HG02840 (cell line): Measurements from ENCODE around the gene PARD3.
"Not testable (repeated sequence)": the region's sequence is repeated elsewhere in the genome, so short reads cannot be mapped to it uniquely, and the experiment has no call there.

ENCODE experiments used
- ATAC-seq: cut with Tn5 transposase; IDR thresholded peaks from one replicate; pipeline ENCODE4 v1.9.1; 2021; ENCODE audit warnings: mild to moderate bottlenecking, moderate library complexity, moderate number of reproducible peaks; ENCODE audit not compliant: unreplicated experiment, low FRiP score

Gene PARD3

DNA sequence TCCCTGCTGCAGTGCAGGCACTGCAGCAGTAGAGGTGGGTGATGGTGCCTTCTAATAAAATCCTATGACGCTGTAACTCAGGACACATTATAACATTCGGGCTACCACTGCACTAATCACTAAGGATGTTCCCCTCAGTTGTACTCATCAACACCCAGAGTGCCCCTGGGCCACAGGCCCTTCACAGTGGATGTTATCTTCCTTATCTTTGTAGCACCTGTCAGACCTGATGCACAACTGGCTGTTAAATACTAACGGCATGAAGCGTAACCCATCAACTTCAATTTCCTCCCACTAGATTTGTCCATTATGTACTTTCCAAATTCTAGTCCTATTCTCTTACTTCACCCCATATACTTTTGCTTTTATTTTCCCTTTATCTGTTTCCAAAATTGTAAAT lies 66.3 kb downstream of the PARD3 start:
- no peak for ATAC-seq

DNA sequence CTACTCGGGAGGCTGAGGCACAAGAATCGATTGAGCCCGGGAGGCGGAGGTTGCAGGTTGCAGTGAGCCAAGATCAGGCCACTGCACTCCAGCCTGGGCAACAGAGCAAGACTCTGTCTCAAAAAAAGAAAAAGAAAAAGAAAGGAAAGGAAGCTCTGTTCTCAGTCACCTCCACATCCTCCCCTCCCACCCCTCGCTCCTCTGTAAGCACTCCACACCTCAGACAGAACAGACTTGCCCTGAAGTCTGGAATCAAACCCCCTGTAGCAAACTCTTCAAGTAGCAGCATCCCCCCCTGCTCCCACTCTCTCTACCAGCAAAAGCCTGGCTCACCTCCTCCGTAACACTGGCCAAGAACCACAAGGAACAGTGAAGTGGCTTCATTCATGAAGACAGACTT lies 66.7 kb downstream of the PARD3 start:
- no peak for ATAC-seq

DNA sequence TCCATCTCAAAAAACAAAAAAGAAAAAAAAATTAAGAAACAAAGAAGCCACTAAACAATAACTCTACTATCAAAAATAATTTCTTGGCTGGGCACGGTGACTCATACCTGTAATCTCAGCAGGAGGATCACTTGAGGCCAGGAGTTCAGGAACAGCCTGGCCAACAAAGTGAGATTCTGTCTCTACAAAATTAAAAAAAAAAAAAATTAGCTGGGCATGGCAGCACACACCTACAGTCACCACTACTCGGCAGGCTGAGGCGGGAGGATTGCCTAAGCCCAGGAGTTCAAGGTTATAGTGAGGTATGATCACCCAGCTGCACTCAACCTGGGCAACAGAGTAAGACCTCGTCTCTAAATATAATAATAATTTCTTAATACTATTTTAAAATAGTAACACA lies 69.0 kb downstream of the PARD3 start:
- ATAC-seq, result no peak

DNA sequence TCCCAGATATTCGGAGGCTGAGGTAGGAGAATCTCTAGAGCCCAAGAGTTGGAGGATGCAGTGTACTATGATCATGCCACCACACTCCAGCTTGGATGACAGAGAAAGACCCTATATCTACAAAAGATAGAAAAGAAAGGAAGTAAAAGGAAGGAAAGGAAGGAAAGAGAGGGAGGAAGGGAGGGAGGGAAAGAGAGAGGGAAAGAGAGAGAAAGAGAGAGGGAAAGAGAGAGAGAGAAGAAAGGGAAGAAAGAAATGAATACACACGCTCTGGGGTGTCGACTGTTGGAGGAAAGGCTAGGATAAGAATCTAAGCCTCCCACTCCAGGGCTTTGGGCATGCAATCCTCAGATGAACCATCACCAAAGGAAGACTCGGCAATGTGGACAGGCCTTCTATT lies 69.9 kb downstream of the PARD3 start:
- ATAC-seq, result no peak

DNA sequence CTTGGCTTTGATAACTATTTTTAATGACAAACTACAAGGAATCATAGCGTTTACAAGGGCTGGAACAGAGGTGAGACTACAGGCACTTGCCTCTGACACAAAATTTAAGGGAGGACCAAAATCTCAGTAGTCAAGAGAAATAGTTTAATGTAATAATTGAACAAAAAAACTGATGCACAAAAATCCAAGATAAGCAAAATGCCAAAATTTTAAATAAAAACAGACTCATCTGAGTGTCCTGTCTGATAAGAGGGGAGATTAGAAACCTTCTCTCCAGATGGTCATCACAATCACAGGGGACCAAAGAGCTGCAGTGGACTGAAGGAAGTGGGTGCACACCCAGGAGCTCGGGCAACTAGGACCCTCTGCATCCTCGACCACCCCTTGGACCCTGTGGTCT lies 70.5 kb downstream of the PARD3 start:
- no peak for ATAC-seq

GRCh38 chr10:34743814-34744213 lies 71.3 kb downstream of the PARD3 start:
- ATAC-seq, result no peak

- ATAC-seq, result no peak
These were observed 72.6 kb downstream of the PARD3 start for GRCh38 chr10:34742456-34742855.

- not testable (repeated sequence) for ATAC-seq
These were observed 74.0 kb downstream of the PARD3 start for GRCh38 chr10:34741087-34741486.

DNA sequence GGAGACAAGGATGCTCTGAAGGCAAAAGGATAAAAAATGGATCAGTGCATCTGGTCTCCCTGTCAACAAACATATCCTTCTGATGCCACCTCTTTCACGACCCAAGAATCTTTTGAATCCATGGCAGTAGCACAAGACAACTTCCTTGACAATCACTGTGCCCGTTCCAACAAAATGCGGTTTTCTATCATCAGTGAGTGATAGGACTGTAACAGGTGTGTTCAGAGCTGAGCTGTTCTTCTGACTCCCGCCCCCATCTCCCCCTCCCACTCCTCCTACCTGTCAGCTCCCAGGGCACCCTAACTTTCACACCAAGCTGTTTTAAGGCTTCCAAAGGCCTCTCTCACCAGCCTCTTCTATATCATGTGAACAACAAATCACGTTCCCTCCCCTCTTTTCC lies 74.8 kb downstream of the PARD3 start:
- ATAC-seq, result no peak

- ATAC-seq, result no peak
These were observed 75.2 kb downstream of the PARD3 start for GRCh38 chr10:34739915-34740314.

GRCh38 chr10:34737772-34738169 lies 77.3 kb downstream of the PARD3 start:
- ATAC-seq, result no peak

GRCh38 chr10:34736976-34737771 lies 77.9 kb downstream of the PARD3 start:
- ATAC-seq, result no peak

DNA sequence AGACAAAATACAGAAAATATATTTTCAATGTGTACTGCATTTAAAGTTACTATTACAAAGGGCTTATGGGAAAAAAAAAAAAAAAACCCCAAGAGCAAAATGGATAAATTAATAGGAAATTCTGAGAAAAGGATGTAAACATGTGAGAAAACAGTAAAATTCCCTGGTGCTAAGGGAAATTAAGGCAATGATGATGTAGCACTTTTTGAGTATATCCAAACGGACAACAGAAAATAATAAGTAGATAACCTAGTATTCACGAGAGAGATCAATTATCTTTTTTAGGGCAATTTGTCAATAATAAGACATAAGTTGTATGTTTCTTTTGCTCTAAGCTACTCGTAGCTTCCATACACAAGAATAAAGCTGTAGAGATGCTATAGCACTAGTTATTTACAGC lies 80.2 kb downstream of the PARD3 start:
- no peak for ATAC-seq

DNA sequence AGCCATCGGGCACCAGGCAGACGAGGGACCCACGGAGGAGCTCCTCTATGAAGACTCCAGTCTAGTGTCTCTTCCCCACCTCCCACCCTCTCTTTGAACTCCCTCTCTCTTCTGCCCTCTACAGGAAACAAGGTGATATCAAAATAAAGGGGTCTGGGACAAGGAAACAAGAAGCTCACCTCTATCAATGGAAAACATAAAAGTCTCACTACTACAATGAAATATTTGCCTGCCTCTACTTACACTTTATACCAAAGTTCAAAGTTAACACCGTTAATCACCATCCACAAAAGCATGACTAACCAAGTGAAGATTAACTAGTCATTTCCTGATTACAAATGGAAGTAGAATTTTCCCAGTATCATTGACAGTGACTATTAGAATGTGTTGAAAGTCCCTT lies 82.2 kb downstream of the PARD3 start:
- ATAC-seq, result no peak

DNA sequence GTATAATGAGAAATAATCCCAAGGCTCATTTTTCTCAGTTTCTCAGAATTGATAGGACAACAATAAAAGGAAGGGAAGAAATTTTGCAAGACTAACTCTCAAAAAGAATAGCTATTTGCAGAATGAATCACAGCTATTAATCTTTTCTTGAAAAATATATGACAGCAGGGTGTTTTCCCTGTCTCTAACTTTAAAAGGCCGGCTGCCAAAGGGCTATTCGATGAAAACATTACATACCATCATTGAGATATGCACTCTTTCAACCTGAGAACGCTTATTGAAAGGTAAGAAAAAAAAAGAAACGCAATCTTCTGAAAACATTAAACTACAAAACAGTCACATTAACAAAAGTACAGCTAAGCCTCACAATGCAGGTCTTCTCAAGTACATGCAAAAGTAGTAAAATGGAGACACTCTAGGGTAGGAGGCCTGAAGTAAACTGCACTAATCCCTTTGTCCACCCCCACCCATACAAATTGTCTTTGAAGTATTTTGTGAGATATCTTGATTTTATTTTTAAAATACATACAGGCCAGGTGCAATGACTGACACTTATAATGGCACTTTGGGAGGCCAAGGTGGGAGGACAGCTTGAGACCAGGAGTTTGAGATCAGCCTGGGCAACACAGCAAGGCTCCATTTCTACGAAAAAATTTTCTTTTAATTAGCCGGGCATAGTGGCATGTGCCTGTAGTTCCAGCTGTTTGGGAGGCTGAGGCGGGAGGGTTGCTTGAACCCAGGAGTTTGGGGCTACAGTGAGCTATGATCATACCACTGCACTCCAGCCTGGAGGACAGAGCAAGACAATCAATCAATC lies 83.0 kb downstream of the PARD3 start:
- no peak for ATAC-seq

GRCh38 chr10:34731213-34731612 lies 83.9 kb downstream of the PARD3 start:
- ATAC-seq, result no peak

DNA sequence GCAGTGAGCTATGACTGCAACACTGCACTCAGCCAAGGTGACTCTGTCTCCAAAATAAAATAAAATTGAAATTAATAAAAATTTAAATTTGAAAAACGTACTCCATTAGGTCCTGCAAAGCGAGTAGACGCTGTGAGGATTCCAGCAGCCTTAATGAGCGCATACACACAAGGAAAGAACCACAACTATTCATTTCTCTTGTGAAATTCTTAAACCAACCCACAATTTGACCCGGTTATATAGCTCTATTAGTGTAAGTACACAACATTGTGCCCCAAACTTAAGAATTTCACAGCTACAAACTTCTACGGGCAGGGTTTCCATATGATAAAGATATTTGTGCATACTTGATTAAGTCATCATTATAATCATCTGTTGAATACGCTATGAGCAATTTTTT lies 84.4 kb downstream of the PARD3 start:
- ATAC-seq, result no peak

DNA sequence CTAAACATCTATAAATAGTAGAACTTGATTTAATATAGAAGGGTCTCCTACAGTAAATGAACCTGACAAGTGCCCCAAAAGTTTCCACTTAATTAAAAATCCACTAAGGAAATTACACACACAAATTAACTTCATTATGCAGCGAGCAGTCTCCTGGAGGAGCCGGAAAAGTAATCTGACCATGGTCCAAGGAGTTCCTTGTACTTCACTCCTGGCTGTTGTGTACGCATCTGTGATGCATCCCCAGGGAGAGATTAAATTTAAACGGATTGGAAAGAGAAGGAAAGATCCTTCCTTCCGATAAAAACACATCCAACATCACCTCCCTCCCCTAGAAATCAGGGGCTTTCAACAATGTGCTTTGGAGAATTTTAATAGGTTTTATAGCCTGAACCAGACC lies 85.5 kb downstream of the PARD3 start:
- no peak for ATAC-seq

DNA sequence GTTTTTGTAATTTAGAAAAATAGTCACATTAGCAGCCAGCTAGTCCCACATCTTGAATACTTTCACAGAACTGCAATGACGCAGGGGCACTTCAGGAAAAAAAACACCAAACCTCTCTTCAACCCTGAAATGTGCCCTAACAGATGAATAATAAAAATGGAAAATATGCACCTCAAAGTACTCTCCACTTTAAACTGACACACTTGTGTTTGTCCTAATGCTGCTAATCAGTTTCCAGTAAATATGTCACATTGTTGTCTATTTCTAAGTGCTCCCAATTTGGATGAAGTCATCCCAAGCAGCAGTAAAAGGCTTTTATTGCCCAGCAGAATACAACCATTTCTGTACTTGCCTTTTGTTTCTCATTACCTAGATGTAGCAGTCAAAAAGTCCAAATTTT lies 86.7 kb downstream of the PARD3 start:
- no peak for ATAC-seq

- ATAC-seq, result no peak
These were observed 87.5 kb downstream of the PARD3 start for GRCh38 chr10:34727595-34728033.

DNA sequence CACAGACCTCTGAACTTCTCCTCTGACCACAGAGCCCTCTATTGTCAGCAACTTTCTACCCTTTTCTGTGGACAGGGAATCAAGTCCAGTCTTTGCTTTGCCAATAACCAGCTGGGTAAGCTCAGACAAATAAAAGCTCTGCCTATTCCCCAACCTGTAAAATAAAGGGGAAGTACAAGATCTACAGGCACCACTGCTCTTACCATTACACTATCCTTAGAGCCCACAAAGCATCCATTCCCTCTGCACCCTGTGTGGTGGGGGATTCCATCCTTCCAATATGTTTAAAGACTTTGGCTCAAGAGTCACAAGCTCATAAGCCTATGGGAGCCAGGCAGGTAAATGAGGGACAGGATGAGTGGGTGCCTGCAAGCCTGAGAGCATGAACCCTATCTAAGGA lies 88.2 kb downstream of the PARD3 start:
- ATAC-seq, result no peak

DNA sequence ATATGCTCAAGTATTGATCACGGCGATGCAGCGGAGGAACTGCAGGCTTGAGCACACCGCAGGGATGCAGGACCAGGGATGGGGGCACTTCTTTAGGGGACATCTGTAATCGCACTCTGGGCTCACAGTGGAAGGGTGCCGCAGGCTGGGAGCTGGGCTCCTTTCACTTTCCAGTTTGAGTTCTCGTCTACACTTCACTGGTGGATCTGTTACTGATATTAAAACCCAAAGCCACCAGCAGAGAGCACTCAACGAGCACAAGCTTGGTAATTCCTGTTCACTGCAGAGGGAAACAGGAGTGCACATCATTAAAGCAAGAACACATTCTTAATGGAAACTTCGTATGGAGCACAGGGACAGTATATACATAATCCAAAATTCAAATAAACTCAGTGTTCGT lies 91.3 kb downstream of the PARD3 start:
- ATAC-seq, result no peak
